Gastrocnemius medialis (tissue), 4 donors: Measurements from ENCODE around the gene MRC1. TPM values are rescaled to one million over a fixed set of nuclear protein-coding genes. Genes with fewer than 3 reads are reported as not detected.

Source experiments
- ATAC-seq, 2 donors: fragments of 150-250 bp; one replicate each; pipeline ENCODE4 v1.9.1; 2016
- DNase-seq, 2 donors: peaks; one replicate each; pipeline ENCODE4 v3.0.0-alpha.2; 2019
- H3K27ac ChIP-seq, 4 donors: fragments of 200-600 bp; sonication (generic); 1 replicate in 1 of 4; 2 replicates in 3 of 4; pipeline ENCODE4 v1.5.1; 2016 to 2018; ENCODE audit warnings: mild to moderate bottlenecking in 2 of 4, moderate library complexity in 1 of 4
- H3K27me3 ChIP-seq, 3 donors: fragments of 200-600 bp; sonication (generic) in 2 of 3; 1 replicate in 1 of 3; 2 replicates in 2 of 3; pipeline versions ENCODE4 v1.5.1 to v1.6.0; 2016 to 2019; ENCODE audit warnings: mild to moderate bottlenecking in 1 of 3, moderate library complexity in 1 of 3
- H3K36me3 ChIP-seq, 2 donors: fragments of 200-600 bp; sonication (generic) in 1 of 2; one replicate each; pipeline ENCODE4 v1.5.1; 2017 to 2018
- H3K4me1 ChIP-seq, 2 donors: fragments of 200-600 bp; sonication (generic) in 1 of 2; one replicate each; pipeline ENCODE4 v1.5.1; 2016 to 2017; ENCODE audit warnings: mild to moderate bottlenecking in 2 of 2
- H3K4me3 ChIP-seq, 4 donors: fragments of 200-600 bp; sonication (generic) in 3 of 4; 1 replicate in 1 of 4; 2 replicates in 3 of 4; pipeline ENCODE4 v1.5.1; 2016 to 2019; ENCODE audit warnings: mild to moderate bottlenecking in 2 of 4
- H3K9me3 ChIP-seq, 3 donors: fragments of 200-600 bp; sonication (generic) in 2 of 3; 1 replicate in 1 of 3; 2 replicates in 2 of 3; pipeline ENCODE4 v1.5.1; 2016 to 2019
- CTCF ChIP-seq, 5 experiments: fragments of 450-650 bp in 3 of 5; fragments of 200-600 bp in 2 of 5; sonication (generic) in 2 of 5; IDR thresholded peaks in 4 of 5; conservative IDR thresholded peaks in 1 of 5; 1 replicate in 4 of 5; 2 replicates in 1 of 5; pipeline ENCODE4 v1.5.1; 2016 to 2019; ENCODE audit warnings: antibody characterized with exemption in 5 of 5, mild to moderate bottlenecking in 3 of 5, moderate library complexity in 3 of 5
- POLR2A ChIP-seq, 2 donors: fragments of 450-650 bp; IDR thresholded peaks; one replicate each; pipeline ENCODE4 v1.6.1; 2017; ENCODE audit warnings: antibody characterized with exemption in 2 of 2, mild to moderate bottlenecking in 2 of 2, moderate library complexity in 2 of 2
- in situ Hi-C, 4 donors: fragments of 200-750 bp; cut with MboI; loops; one replicate each; pipeline versions ENCODE4 v1.15.0 to v1.8.0; 2017; ENCODE audit warnings: low sequenced_read_pairs in 4 of 4
- intact Hi-C: fragments of 100-400 bp; cut with DNase I; formaldehyde crosslinking; loops from one replicate; pipeline ENCODE4 v1.15.1; 2023; ENCODE audit warnings: low total_unique reads
- total RNA-seq, 4 donors: library from RNA; depleted of rRNA; stranded (reverse); fragments of >200 nt; gene quantifications; one replicate each; pipeline versions ENCODE4 v1.1.0 to v1.2.3, GENCODE V29; 2016

The MRC1 gene
- total RNA-seq, 4 donors from 2014 or later: 5.3 to 13.6 (median 9.3) TPM

DNA sequence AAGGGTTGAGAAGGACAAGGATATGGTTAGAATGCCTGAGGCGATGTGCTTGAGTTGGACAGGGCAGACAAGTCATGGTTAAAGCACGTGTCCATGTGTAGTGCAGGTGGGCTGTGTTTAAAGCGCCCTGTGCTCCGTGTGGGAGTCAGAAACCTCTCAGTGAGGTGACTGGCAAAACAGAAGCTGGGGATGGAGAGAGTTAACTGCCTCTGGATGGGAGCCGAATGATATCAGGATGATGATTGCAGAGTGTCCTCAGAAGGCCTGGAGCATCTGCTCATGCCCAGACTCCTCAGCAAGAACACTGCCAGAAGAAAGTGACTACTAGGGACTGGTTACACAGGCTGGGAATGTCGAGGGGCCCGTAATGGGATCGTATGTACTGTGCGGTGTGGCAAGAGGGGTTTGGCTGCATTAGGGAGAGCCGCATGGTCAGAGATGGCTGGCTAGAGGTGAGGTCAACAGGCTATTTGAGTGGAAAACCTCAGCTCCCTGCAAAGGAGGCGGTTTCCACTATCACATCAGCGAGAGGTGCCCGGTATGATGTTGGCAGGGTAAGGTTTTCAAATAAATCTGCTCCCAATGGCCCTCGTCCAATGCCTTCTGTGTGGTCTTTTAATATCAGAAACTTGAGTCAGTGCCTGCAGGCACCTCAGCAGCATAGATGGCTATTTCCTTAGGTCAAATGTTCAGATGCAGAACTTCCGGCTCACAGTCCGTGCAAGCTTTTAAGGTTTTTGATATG lies 26.1 kb upstream of the MRC1 start:
- H3K4me1 ChIP-seq: peaks cover 23 to 45% of the 10 kb centered on the region in 2 donors
- no peaks in the 10 kb centered on the region for H3K36me3 ChIP-seq
- DNase-seq: peak; percentile 21 to 82
- no peak for TF ChIP-seq POLR2A (IDR thresholded peaks at IDR 0.05)
- no peak for TF ChIP-seq CTCF (IDR thresholded peaks at IDR 0.05 in 4 of 5, conservative IDR thresholded peaks at IDR 0.05 in 1 of 5)
- no peaks in the 10 kb centered on the region for H3K27me3 ChIP-seq
- peak overlapping the region in 3 of 4 donors; percentile 9 to 30 (median 19) for H3K4me3 ChIP-seq
- peak; percentile 65 to 89 for ATAC-seq
- peak overlapping the region; percentile 51 to 82 (median 75) for H3K27ac ChIP-seq
- intact Hi-C loops: loop anchor here (2.0 to 5.0 kb wide), 2 partner anchors 36 to 166 kb away; partner anchors contain the start of gene HACD1
- no peaks in the 10 kb centered on the region for H3K9me3 ChIP-seq
- in situ Hi-C loops: no loop called here

DNA sequence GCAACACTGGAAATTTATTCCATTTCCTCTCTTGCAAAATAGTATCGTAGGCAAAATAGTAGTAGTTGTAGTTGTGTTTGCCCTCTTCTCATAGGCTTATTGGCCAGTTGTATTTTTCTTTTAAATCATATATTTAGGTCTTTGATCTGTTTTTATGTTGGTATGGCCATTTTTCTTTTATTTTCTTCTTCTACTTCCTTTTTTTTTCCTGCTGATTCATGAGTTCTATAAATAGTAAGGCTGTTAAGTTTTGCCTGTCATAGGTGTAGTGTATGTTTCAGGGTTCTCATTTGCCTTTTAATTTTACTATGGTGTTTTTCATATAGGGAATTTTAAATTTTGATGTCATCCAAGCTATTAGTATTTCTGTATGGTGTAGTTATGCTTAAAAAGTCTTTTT lies 25.4 kb upstream of the MRC1 start:
- Histone ChIP-seq H3K27me3 (no peaks in the 10 kb centered on the region), H3K36me3 (no peaks in the 10 kb centered on the region), H3K9me3 (no peaks in the 10 kb centered on the region), H3K4me3 (peak overlapping the region in 3 of 4 donors; percentile 9 to 30 (median 19)), H3K4me1 (peaks cover 23 to 45% of the 10 kb centered on the region in 2 donors), H3K27ac (peak overlapping the region; percentile 51 to 82 (median 75))
- DNase-seq: no peak
- in situ Hi-C loops: no loop called here
- ATAC-seq: peak in 1 of 2 donors; percentile 37
- TF ChIP-seq POLR2A (IDR thresholded peaks at IDR 0.05) (no peak), CTCF (IDR thresholded peaks at IDR 0.05 in 4 of 5, conservative IDR thresholded peaks at IDR 0.05 in 1 of 5) (no peak)
- intact Hi-C loops: loop anchor here (2.0 to 5.0 kb wide), 2 partner anchors 36 to 167 kb away; partner anchors contain the start of gene HACD1

- intact Hi-C loops: loop anchor here (5.0 kb wide), 1 partner anchor 37 kb away; no protein-coding TSS in a partner anchor
Observed at GRCh38 chr10:17784688-17785087, 24.5 kb upstream of the MRC1 start.

DNA sequence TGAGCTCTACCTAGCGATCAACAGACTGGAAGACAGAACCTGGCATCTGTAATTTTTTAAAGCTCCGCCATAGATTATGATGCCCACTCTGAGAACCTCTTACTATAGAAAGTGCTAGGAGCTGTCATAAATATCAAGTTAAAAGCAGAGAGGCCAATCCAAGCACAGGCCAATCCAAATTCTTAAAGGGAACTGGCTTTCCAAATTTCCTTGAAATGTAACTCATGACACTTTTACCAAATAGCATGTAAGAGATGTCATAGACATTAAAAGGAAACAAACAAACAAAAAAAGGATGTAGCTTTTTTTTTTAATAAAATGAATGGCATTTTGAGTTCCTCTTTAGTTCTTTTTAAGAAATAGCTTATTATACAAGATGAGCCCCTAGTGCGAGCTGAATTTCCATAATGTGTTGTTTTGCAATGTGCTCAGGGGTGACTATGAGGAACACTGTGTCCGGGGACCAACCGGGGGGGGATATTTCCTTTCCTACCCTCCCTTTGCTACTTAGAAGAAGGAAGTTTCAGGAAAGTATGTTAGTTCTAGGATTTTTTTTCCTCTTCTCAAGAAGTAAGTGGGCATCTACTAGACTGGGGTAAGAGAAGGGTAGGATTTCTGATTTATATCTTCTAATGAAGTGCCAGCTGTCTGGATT lies 23.7 kb upstream of the MRC1 start:
- intact Hi-C loops: no loop called here
- H3K36me3 ChIP-seq: no peaks in the 10 kb centered on the region
- TF ChIP-seq CTCF (IDR thresholded peaks at IDR 0.05 in 4 of 5, conservative IDR thresholded peaks at IDR 0.05 in 1 of 5) (no peak), POLR2A (IDR thresholded peaks at IDR 0.05) (no peak)
- H3K9me3 ChIP-seq: no peaks in the 10 kb centered on the region
- H3K27ac ChIP-seq: peak overlapping the region in 2 of 4 donors; percentile 81 to 82
- peaks cover 23 to 45% of the 10 kb centered on the region in 2 donors for H3K4me1 ChIP-seq
- ATAC-seq: peak; percentile 25 to 27
- in situ Hi-C loops: no loop called here
- H3K4me3 ChIP-seq: no peak overlapping the region
- no peaks in the 10 kb centered on the region for H3K27me3 ChIP-seq
- peak in 1 of 2 donors; percentile 56 for DNase-seq

More at GRCh38 chr10:17784688-17785087, 24.5 kb upstream of the MRC1 start:
- Histone ChIP-seq H3K9me3 (no peaks in the 10 kb centered on the region), H3K4me3 (no peak overlapping the region), H3K27me3 (no peaks in the 10 kb centered on the region), H3K27ac (peak overlapping the region; percentile 51 to 82 (median 75)), H3K36me3 (no peaks in the 10 kb centered on the region), H3K4me1 (peaks cover 23 to 45% of the 10 kb centered on the region in 2 donors)
- DNase-seq (no peak), ATAC-seq (no peak)
- TF ChIP-seq CTCF (IDR thresholded peaks at IDR 0.05 in 4 of 5, conservative IDR thresholded peaks at IDR 0.05 in 1 of 5): no peak
- TF ChIP-seq POLR2A (IDR thresholded peaks at IDR 0.05): no peak
- in situ Hi-C loops: no loop called here
